K562 (cell line): Measurements from ENCODE around the gene HPS3. TPM values are rescaled to one million over a fixed set of nuclear protein-coding genes. Genes with fewer than 3 reads are reported as not detected.

Source experiments
- ARID1B ChIP-seq: fragments of 450-650 bp; IDR thresholded peaks from 2 replicates; pipeline ENCODE4 v1.6.1; 2016; ENCODE audit warnings: antibody characterized with exemption, mild to moderate bottlenecking, inconsistent platforms
- ASH1L ChIP-seq: fragments of 450-650 bp; IDR thresholded peaks from 2 replicates; pipeline ENCODE4 v1.6.1; 2018; ENCODE audit warnings: borderline replicate concordance, mild to moderate bottlenecking, low read depth; ENCODE audit not compliant: partially characterized antibody
- CBFA2T2 ChIP-seq: fragments of 450-650 bp; conservative IDR thresholded peaks from 2 replicates; pipeline ENCODE4 v1.6.1; 2017; ENCODE audit warnings: mild to moderate bottlenecking
- CBFA2T3 ChIP-seq: fragments of 450-650 bp; IDR thresholded peaks from 2 replicates; pipeline ENCODE4 v1.6.1; 2017
- CREB3L1 ChIP-seq: fragments of 450-650 bp; IDR thresholded peaks from 2 replicates; pipeline ENCODE4 v1.6.1; 2014; ENCODE audit warnings: low read depth, mild to moderate bottlenecking, moderate library complexity, borderline replicate concordance
- CSDE1 ChIP-seq, 2 experiments: fragments of 450-650 bp; IDR thresholded peaks; 2 replicates each; pipeline ENCODE4 v1.6.1; 2016; ENCODE audit warnings: mild to moderate bottlenecking in 1 of 2
- DLX4 ChIP-seq: fragments of 250-450 bp; sonication (Bioruptor Pico); IDR thresholded peaks from 2 replicates; pipeline ENCODE4 v1.6.1; 2021; ENCODE audit warnings: mild to moderate bottlenecking
- ETS1 ChIP-seq: conservative IDR thresholded peaks from 2 replicates; pipeline ENCODE4 v1.6.1; 2011; ENCODE audit warnings: low read depth, mild to moderate bottlenecking, low read length; ENCODE audit not compliant: control insufficient read depth
- FOSL1 ChIP-seq: fragments of 200-800 bp; sonication (Bioruptor generic); conservative IDR thresholded peaks from 2 replicates; pipeline ENCODE4 v1.6.1; 2016; ENCODE audit warnings: missing genetic modification characterization, missing compliant biosample characterization
- FOXA3 ChIP-seq, 2 experiments: fragments of 450-650 bp in 1 of 2; sonication (generic) in 1 of 2; formaldehyde crosslinking; IDR thresholded peaks in 1 of 2; conservative IDR thresholded peaks in 1 of 2; 2 replicates each; pipeline versions ENCODE4 v1.4.0 to v1.8.0; 2020 to 2022; ENCODE audit warnings: mild to moderate bottlenecking in 2 of 2, missing genetic modification reagents in 1 of 2
- KDM1A ChIP-seq, 2 experiments: fragments of 450-650 bp; IDR thresholded peaks; 2 replicates each; pipeline ENCODE4 v1.6.1; 2016; ENCODE audit warnings: mild to moderate bottlenecking in 2 of 2
- KDM4B ChIP-seq, 2 experiments: fragments of 450-650 bp in 1 of 2; sonication (generic) in 1 of 2; IDR thresholded peaks; 2 replicates each; pipeline ENCODE4 v1.6.1; 2016 to 2017; ENCODE audit warnings: borderline replicate concordance in 2 of 2, antibody characterized with exemption in 1 of 2, low read depth in 1 of 2, mild to moderate bottlenecking in 1 of 2
- LEF1 ChIP-seq: fragments of 450-650 bp; IDR thresholded peaks from 2 replicates; pipeline ENCODE4 v1.6.1; 2016; ENCODE audit warnings: mild to moderate bottlenecking
- NUFIP1 ChIP-seq: fragments of 450-650 bp; IDR thresholded peaks from 2 replicates; pipeline ENCODE4 v1.6.1; 2018; ENCODE audit not compliant: partially characterized antibody
- PREB ChIP-seq: sonication (generic); formaldehyde crosslinking; IDR thresholded peaks from 2 replicates; pipeline ENCODE4 v1.8.1; 2023; ENCODE audit warnings: mild to moderate bottlenecking, missing genetic modification reagents
- RBM34 ChIP-seq: fragments of 200-400 bp; formaldehyde crosslinking; IDR thresholded peaks from 2 replicates; pipeline ENCODE4 v1.6.1; 2018; ENCODE audit warnings: low read length, borderline replicate concordance; ENCODE audit not compliant: insufficient read depth
- RBM39 ChIP-seq: fragments of 200-400 bp; formaldehyde crosslinking; optimal IDR thresholded peaks from 2 replicates; pipeline ENCODE3; 2018; ENCODE audit warnings: low read depth, low read length
- SAFB ChIP-seq: fragments of 200-400 bp; formaldehyde crosslinking; IDR thresholded peaks from 2 replicates; pipeline ENCODE4 v1.6.1; 2017; ENCODE audit warnings: low read depth, low read length, borderline replicate concordance
- SLC30A9 ChIP-seq: fragments of 250-450 bp; sonication (Bioruptor Pico); IDR thresholded peaks from 2 replicates; pipeline ENCODE4 v1.8.0; 2022; ENCODE audit warnings: mild to moderate bottlenecking, moderate library complexity
- ZKSCAN3 ChIP-seq: fragments of 250-450 bp; sonication (Bioruptor Pico); IDR thresholded peaks from 2 replicates; pipeline ENCODE4 v1.4.0; 2020
- ZNF217 ChIP-seq: sonication (generic); formaldehyde crosslinking; IDR thresholded peaks from 2 replicates; pipeline ENCODE4 v1.8.0; 2022; ENCODE audit warnings: mild to moderate bottlenecking, missing genetic modification reagents
- ZNF224 ChIP-seq: sonication (generic); formaldehyde crosslinking; IDR thresholded peaks from 2 replicates; pipeline ENCODE4 v1.8.0; 2022; ENCODE audit warnings: mild to moderate bottlenecking, missing genetic modification reagents
- ZNF395 ChIP-seq: fragments of 200-800 bp; sonication (Bioruptor generic); IDR thresholded peaks from 2 replicates; pipeline ENCODE4 v1.6.1; 2017; ENCODE audit warnings: missing genetic modification characterization, missing compliant biosample characterization
- ZNF57 ChIP-seq: fragments of 450-650 bp; formaldehyde crosslinking; IDR thresholded peaks from 2 replicates; pipeline ENCODE4 v1.4.0; 2020; ENCODE audit warnings: mild to moderate bottlenecking, moderate library complexity
- polyA plus RNA-seq, 8 experiments: library from polyadenylated mRNA; depleted of rRNA in 4 of 8; stranded (reverse) in 5 of 8; unstranded in 3 of 8; fragments of >200 nt; fragmentation: Nextera tagmentation in 2 of 8; fragmentation: Illumina TruSeq in 1 of 8; extraction: Ambion mirVana in 2 of 8; extraction: Trizol in 1 of 8; gene quantifications; 2 replicates each; pipeline versions ENCODE4 v1.2.1 to v1.2.3, GENCODE V29; 2011 to 2014; ENCODE audit warnings: inconsistent platforms in 1 of 8, missing spikeins in 1 of 8
- total RNA-seq, 7 experiments: library from RNA; depleted of rRNA in 6 of 7; stranded (reverse); fragments of >200 nt in 6 of 7; fragmentation: Illumina TruSeq in 2 of 7; extraction: Trizol in 2 of 7; gene quantifications; 2 replicates each; pipeline versions ENCODE4 v1.2.1 to v1.2.3, GENCODE V29; 2011 to 2021; ENCODE audit warnings: low replicate concordance in 1 of 7

The HPS3 gene
- total and polyA plus RNA-seq, 9 of the 15 experiments (the other 6 are each of a cell fraction or from before 2014, with no cell fraction given): 1.2 to 11.3 (median 7.6) TPM

GRCh38 chr3:149216193-149216869 lies 86.9 kb downstream of the HPS3 start (continued):
- TF ChIP-seq ETS1: no peak
- no peak for TF ChIP-seq KDM4B (IDR thresholded peaks at IDR 0.05; ENCODE audit: borderline replicate concordance in 2 of 2, low read depth in 1 of 2)
- TF ChIP-seq ZNF224 (CRISPR knock-in tag): no peak
- TF ChIP-seq CBFA2T2: peak; percentile 32; the same call in 1 of the 2 replicates
- no peak for TF ChIP-seq ZKSCAN3 (CRISPR knock-in tag)
- TF ChIP-seq FOSL1 (tag): peak; percentile 39; the same call in 1 of the 2 replicates
- no peak for TF ChIP-seq ZNF217 (CRISPR knock-in tag)
- TF ChIP-seq ASH1L: no peak
- TF ChIP-seq DLX4 (CRISPR knock-in tag): no peak
- no peak for TF ChIP-seq FOXA3 (CRISPR knock-in tag; conservative IDR thresholded peaks at IDR 0.05 in 1 of 2, IDR thresholded peaks at IDR 0.05 in 1 of 2)
- no peak for TF ChIP-seq RBM39
- TF ChIP-seq SLC30A9 (CRISPR knock-in tag): no peak
- no peak for TF ChIP-seq NUFIP1
- TF ChIP-seq SAFB: no peak
- no peak for TF ChIP-seq CSDE1 (IDR thresholded peaks at IDR 0.05)
- no peak for TF ChIP-seq ZNF57
- no peak for TF ChIP-seq CREB3L1
- TF ChIP-seq RBM34: no peak
- peak; percentile 57 to 59 for TF ChIP-seq KDM1A (IDR thresholded peaks at IDR 0.05)
- 0 out of 2 replicates have a peak, but pooled peaks have one; percentile 27 for TF ChIP-seq LEF1
- TF ChIP-seq PREB (CRISPR knock-in tag): no peak
- TF ChIP-seq ZNF395 (CRISPR knock-in tag): no peak
- peak; percentile 58 for TF ChIP-seq CBFA2T3
- TF ChIP-seq ARID1B: peak; percentile 60
